GM19463 (cell line): ENCODE results near the gene PBX1.

Source experiments
- ATAC-seq: cut with Tn5 transposase; IDR thresholded peaks from one replicate; pipeline ENCODE4 v1.9.1; 2021; ENCODE audit warnings: mild to moderate bottlenecking, moderate library complexity; ENCODE audit not compliant: unreplicated experiment

PBX1 gene

DNA sequence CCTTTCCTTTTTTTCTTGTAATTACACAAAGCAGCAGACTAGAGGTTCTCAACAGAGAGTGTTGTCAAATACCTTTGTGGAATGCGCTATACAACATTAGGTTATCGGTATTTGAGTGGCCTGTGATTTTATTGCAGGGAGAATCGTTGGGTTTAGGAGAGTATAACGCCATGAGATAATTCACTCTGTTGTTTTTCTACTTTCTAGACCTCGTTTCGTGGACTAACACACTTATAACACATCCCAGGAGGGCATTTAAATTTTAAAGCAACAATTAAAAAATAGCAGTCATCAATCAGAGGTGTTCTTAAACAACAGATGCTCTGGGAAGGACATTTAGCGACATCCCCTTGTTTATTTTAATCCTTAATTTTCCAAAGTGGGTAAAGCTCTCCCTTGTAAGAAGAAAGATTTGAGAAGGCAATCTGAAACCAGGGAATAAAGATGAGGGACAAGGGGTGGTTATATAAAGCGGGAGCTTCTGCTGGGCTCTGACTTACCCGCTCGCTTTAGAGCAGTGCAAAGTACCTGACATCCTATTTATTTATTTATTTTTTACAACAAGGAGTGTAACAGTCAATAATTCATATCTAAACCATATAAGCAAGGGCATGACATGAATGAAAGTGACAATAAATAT is 4.9 kb downstream of the PBX1 start:
- no peak for ATAC-seq

- no peak for ATAC-seq
Measured at GRCh38 chr1:164564378-164564777, 5.4 kb downstream of the PBX1 start.

GRCh38 chr1:164565357-164565756 is 6.4 kb downstream of the PBX1 start:
- no peak for ATAC-seq

DNA sequence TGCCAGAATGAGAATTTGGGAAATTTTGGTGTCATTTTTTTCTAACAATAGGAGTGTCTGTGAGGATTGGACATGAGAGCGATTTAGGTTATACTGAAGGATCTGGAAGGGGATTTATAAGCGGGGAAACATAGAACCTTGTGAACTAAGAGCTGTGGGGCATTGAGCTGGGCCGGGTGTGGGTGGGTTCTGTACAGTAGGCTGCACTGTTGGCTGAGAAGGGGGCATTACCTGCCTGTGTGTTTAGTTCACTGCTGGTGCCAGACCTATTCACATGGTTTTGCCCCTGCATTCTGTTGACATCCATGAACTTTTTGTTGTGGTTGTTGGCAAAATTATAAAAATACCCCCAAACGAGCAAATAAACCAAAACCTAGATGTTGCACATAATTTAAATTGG is 8.8 kb downstream of the PBX1 start:
- ATAC-seq, result no peak

DNA sequence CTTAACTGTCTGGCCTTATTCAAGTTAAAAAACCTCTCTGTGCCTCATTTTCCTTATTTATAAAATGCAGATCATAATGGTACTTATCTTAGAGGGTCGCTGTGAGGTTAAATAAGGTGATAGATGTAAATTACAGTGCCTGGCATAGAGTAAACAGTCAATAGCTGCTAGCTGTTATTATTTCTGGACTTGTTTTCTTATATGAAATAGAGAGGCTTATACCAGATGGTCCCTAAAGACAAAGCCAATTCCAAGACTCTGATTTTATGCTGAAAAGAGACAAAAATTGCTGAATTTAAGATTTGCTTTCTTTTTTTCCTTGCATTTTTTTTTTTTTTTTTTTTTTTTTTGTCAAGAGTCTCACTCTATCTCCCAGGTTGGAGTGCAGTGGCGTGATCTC is 10.3 kb downstream of the PBX1 start:
- ATAC-seq, result no peak

DNA sequence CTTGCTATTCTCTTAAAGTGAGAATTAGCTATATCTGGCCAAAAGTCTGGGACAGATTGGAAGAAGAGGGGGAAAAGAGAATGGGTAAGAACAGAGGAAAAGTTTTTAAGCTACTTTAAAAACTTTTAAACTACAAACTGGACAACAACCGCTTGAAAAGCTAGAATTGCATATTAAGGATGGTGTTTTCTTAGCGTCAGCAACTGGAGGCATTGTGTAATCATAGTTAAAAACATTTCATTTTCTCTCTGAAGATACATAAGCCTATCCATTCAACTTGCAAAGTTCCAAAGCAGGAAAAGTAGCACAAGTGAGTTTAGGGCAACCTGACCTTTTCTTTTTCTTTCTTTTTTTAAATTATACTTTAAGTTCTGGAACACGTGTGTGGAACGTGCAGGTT is 10.9 kb downstream of the PBX1 start:
- no peak for ATAC-seq

- no peak for ATAC-seq
Measured at GRCh38 chr1:164571333-164571732, 12.3 kb downstream of the PBX1 start.

- ATAC-seq, result no peak
Measured at GRCh38 chr1:164575356-164575886, 16.4 kb downstream of the PBX1 start.

GRCh38 chr1:164576291-164577271 is 17.6 kb downstream of the PBX1 start:
- ATAC-seq, result no peak

- ATAC-seq, result no peak
Measured at GRCh38 chr1:164577291-164577690, 18.3 kb downstream of the PBX1 start.

DNA sequence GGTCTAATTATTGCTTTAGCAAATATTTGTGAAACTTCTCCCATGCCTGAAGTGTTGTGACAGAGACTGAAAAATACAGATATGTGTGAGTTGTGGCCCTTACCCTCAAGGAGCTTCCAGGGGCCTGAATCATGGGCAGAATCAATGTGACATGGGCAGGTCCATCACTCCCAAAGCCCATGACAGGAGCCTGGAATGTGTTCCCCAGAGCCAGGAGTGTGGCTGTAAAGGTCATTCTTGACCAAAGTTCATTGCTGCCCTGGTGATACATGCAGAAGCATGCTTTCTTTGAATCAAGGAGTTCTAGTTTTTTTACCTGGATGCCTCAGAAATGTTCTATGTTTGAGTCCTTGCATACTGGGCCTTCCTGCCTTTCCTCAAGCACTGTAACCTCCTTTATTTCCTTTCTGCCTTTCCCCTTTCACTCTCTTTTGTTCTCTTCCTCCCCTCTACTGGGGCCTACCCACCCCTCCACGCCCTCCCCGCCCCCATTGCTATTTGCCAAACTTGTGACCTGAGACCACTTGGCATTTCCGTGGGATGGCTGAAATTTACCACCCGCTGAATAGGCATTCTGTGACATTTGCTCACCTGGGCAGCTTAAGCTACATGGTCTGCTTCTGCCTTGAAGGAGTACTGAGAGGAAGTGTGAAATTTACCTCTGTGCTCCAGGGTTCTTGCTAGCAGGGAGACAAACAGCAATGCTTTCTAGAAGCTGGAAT is 19.7 kb downstream of the PBX1 start:
- ATAC-seq, result no peak

- no peak for ATAC-seq
Measured at GRCh38 chr1:164579381-164579780, 20.4 kb downstream of the PBX1 start.

DNA sequence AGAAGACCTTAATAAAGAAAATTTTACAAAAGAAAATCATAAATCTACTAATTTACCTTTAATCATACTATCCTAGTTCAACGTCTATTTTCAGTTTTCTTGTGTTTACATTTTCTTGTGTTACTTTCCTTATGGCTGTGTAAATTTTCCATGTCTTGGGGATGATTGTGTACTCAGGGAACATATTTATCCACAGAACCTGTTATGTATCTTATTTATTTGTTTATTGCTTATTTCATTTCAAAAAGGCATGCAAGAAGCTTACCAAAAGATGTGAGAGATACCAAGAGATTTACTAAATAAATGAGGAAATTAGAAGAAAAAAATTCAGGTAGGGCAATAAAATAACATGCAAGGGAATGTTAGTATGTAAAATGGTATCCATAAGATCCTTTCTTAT is 22.8 kb downstream of the PBX1 start:
- ATAC-seq, result no peak

GRCh38 chr1:164583196-164583595 is 24.2 kb downstream of the PBX1 start:
- no peak for ATAC-seq

DNA sequence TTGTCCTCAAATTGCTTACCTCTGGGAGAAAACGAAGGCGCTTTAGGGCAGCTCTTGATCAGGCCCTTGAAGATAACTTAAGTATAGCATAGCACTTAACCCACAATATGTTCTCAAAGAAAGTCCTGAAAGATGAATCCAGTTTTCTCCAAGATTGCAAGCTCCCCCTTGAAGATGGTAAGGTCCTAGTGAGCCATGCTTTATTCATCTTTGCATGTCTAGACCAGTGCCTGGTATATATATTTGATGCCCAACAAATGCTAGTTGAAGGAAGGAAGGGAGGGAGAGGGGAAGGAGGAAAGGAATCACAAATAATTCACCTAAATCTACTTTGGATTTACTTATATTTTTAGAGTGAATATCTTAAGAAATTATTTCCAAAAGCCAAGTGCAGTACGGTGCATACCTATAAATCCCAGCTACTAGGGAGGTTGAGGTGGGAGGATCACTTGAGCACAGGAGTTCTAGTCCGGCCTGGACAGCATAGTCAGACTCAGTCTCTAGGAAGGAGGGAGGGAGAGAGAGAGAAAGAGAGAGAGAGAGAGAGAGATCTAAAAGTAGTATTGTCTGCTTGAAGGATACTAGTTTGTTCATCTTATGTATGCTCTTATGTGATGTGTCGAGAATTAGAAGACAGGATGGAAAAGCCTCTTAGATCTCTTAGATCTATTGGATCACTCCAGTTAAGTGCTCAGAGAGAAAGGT is 25.0 kb downstream of the PBX1 start:
- ATAC-seq, result no peak

GRCh38 chr1:164586591-164586990 is 27.6 kb downstream of the PBX1 start:
- no peak for ATAC-seq

GRCh38 chr1:164587617-164588501 is 28.9 kb downstream of the PBX1 start:
- ATAC-seq, result no peak

DNA sequence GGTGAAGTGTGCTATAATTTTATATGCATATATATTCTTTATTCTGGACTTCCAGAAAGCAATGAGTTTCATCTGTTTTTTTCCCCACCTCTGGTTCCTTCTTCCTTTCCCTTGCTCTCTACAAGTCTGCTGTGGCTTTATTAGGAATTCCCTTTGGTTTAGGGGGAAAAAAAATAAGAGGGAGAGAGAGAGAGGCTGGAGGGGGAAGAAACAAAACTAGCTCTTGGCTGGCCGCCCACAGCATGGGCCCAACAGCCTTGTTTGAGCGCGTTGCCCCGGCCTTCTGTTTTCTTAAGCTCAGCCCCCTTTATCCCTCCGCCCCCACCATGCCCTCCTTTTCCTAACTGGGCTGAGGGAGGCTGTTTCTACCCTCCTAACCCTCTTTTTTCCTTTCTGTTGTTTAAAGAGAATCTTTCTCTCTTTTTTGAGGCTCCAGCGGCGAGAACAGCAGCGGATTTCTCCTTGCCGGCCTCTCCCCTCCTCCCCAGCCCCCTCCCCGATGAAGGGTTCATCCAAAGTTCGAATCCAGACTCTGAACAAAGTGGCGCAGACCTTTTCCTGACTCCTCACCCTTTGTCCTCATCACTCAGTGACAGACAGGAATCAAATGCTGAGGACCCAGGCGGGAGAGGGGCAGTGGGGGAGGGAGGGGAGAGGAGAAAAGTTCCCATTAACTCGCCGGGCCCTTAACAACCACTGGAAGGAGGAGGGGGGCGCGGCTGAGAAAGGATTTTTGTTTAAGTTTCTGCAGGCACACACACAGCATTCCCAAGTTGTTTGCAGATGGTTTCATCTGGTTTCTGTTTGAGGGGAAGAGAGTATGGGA is 29.7 kb downstream of the PBX1 start:
- no peak for ATAC-seq

DNA sequence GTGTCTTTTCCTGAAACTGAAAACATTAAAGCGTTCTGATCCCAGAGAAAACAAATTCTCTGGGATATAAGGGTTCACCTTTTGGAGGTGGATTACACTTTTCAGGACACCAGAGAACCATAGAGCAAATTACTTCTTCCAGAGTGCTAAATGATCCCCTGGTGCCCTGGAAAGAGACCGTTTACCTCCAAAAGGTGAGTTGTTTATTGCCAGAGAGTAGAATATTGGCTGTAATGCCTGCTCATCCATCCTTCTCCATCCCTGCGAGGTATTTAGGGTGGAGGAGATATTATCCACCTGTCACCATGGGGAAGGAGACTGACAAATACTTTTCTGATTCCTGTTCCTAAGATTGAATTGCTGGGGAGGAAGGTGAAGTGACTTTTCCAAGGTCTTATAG is 30.4 kb downstream of the PBX1 start:
- no peak for ATAC-seq
